Measurements from ENCODE around the gene LRP2.

DNA sequence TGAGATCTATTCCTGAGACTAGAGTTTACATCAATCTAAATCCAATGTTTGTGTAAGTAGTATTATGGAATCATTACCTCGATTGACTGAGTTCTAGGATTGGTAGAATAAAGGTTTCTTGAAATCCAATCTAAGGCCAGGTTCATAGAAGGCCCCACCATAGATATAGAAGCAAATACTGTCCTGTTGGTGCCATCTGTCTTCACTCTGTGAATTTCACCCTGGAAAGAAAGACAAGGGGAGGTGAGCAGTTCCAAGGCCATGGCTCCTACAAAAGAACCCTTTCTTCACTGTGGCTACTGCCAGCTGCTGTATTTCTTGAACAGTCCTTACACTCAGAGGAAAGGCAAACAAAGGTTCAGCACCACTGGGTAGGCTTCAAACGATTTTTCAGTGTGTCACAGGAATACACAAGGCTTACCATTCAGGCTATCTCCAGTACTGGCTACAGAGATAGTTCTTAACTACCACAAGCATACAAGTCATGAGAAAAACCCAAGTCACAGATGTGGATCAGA lies 137.0 kb downstream of the LRP2 start:
- TF ChIP-seq POLR2A (IDR thresholded peaks at IDR 0.05; ENCODE audit: low read depth, low read length) (no peak), POLR2AphosphoS5 (IDR thresholded peaks at IDR 0.05; ENCODE audit: low read depth, low read length) (no peak)
